Endothelial cell of umbilical vein (primary cell): ENCODE measurements around the gene CFL2. TPM values are rescaled to one million over a fixed set of nuclear protein-coding genes. Genes with fewer than 3 reads are reported as not detected.

Experiments used
- BruUV-seq: library from RNA; stranded (reverse); fragments of 400-500 nt; replicated peaks from 2 replicates; lab custom pipeline; 2021; lab: Mats Ljungman, UMichigan
- CTCF ChIA-PET: fragments of 300-600, 350-600 bp; sonication (Branson Sonifier 250); formaldehyde crosslinking; loops from one replicate; lab custom pipeline; 2021; ENCODE audit warnings: antibody characterized with exemption, inconsistent platforms; lab: Charles Lee
- POLR2A ChIA-PET: fragments of 300-600, 350-600 bp; sonication (Branson Sonifier 250); formaldehyde crosslinking; loops from one replicate; lab custom pipeline; 2021; ENCODE audit warnings: antibody characterized with exemption, inconsistent platforms; lab: Charles Lee
- DNase-seq: peaks from one replicate; pipeline ENCODE4 v3.0.0-alpha.2; 2011; ENCODE audit warnings: low read depth, low spot score
- FAIRE-seq: peaks from 2 replicates; lab custom pipeline; 2011; peaks lifted over from hg19 to GRCh38; lab: Jason Lieb, UNC
- H2AFZ ChIP-seq: 2 replicates; pipeline ENCODE4 v1.6.0; 2012; ENCODE audit warnings: low read depth, low read length, control low read depth, inconsistent platforms
- H3K27ac ChIP-seq: 2 replicates; pipeline ENCODE4 v1.5.1; 2011; ENCODE audit warnings: low read depth, mild to moderate bottlenecking, control low read depth, low read length, moderate library complexity; ENCODE audit not compliant: insufficient read depth
- H3K27me3 ChIP-seq, 2 experiments: 2 replicates each; pipeline versions ENCODE4 v1.6.0 to v1.6.1; 2011; ENCODE audit warnings: low read length in 2 of 2, mixed read lengths in 1 of 2; ENCODE audit not compliant: control insufficient read depth in 2 of 2, insufficient read depth in 2 of 2
- H3K36me3 ChIP-seq, 2 experiments: 2 replicates in 1 of 2; 3 replicates in 1 of 2; pipeline ENCODE4 v1.5.1; 2011; ENCODE audit warnings: low read length in 2 of 2, mild to moderate bottlenecking in 1 of 2, moderate library complexity in 1 of 2; ENCODE audit not compliant: control insufficient read depth in 2 of 2, insufficient read depth in 2 of 2; ENCODE audit errors: extremely low read depth in 1 of 2
- H3K4me1 ChIP-seq: 3 replicates; pipeline ENCODE4 v1.5.1; 2011; ENCODE audit warnings: mild to moderate bottlenecking, low read length; ENCODE audit not compliant: control insufficient read depth, insufficient read depth; ENCODE audit errors: extremely low read depth
- H3K4me2 ChIP-seq: 2 replicates; pipeline ENCODE4 v1.6.1; 2011; ENCODE audit warnings: low read length, control low read depth, mixed read lengths; ENCODE audit not compliant: insufficient read depth
- H3K4me3 ChIP-seq, 3 experiments: fragments of 200-600 bp in 1 of 3; sonication (generic), shearing (Covaris generic) in 1 of 3; replicated peaks in 1 of 3; 2 replicates each; pipeline ENCODE4 v1.5.1; 2011 to 2016; ENCODE audit warnings: control low read depth in 3 of 3, low read length in 3 of 3, mild to moderate bottlenecking in 2 of 3, inconsistent platforms in 1 of 3, low read depth in 1 of 3, moderate library complexity in 1 of 3; ENCODE audit not compliant: insufficient read depth in 1 of 3
- H3K79me2 ChIP-seq: 2 replicates; pipeline ENCODE4 v1.6.0; 2012; ENCODE audit warnings: low read length, inconsistent platforms; ENCODE audit not compliant: control insufficient read depth, insufficient read depth
- H3K9ac ChIP-seq: replicated peaks from 2 replicates; pipeline ENCODE3; 2011; ENCODE audit warnings: low read length, control low read depth; ENCODE audit not compliant: insufficient read depth; ENCODE audit errors: extremely low read depth
- H3K9me1 ChIP-seq: replicated peaks from 3 replicates; pipeline ENCODE4 v1.6.0; 2011; ENCODE audit warnings: mild to moderate bottlenecking, low read length; ENCODE audit not compliant: control insufficient read depth, insufficient read depth; ENCODE audit errors: extremely low read depth
- H3K9me3 ChIP-seq: replicated peaks from 2 replicates; pipeline ENCODE4 v1.5.1; 2012; ENCODE audit warnings: low read length, inconsistent platforms; ENCODE audit not compliant: control insufficient read depth, insufficient read depth
- H4K20me1 ChIP-seq: replicated peaks from 2 replicates; pipeline ENCODE3; 2011; ENCODE audit warnings: mild to moderate bottlenecking, low read length; ENCODE audit not compliant: control insufficient read depth, insufficient read depth; ENCODE audit errors: extremely low read depth
- FOS ChIP-seq: IDR thresholded peaks from 2 replicates; pipeline ENCODE4 v1.6.1; 2011; ENCODE audit warnings: mild to moderate bottlenecking, low read length, moderate library complexity, borderline replicate concordance; ENCODE audit not compliant: insufficient read depth
- GATA2 ChIP-seq: IDR thresholded peaks from 2 replicates; pipeline ENCODE4 v1.7.0; 2011; ENCODE audit warnings: low read depth, mild to moderate bottlenecking, moderate library complexity, mixed read lengths, low read length; ENCODE audit not compliant: insufficient read length, insufficient read depth
- JUN ChIP-seq: IDR thresholded peaks from 2 replicates; pipeline ENCODE4 v1.6.1; 2011; ENCODE audit warnings: borderline replicate concordance, low read depth; ENCODE audit not compliant: insufficient read length, insufficient read depth
- POLR2AphosphoS5 ChIP-seq: IDR thresholded peaks from 2 replicates; pipeline ENCODE4 v1.6.1; 2012; ENCODE audit warnings: low read depth, mild to moderate bottlenecking, control low read depth, low read length, moderate library complexity; ENCODE audit not compliant: insufficient read depth
- dilution Hi-C: fragments of 300-500 bp; cut with MboI; formaldehyde crosslinking; loops from one replicate; pipeline ENCODE4 v1.15.0; 2019; ENCODE audit warnings: low sequenced_read_pairs; ENCODE audit not compliant: extremely low pct_ligation_motif_present
- intact Hi-C: fragments of 100-400 bp; cut with micrococcal nuclease; formaldehyde crosslinking; loops from one replicate; pipeline ENCODE4 v1.10.0; 2022
- polyA plus RNA-seq, 4 experiments: library from polyadenylated mRNA; depleted of rRNA in 3 of 4; stranded (reverse) in 3 of 4; unstranded in 1 of 4; fragments of >200 nt; gene quantifications; 2 replicates each; pipeline versions ENCODE4 v1.2.1 to v1.2.3, GENCODE V29; 2011 to 2012; ENCODE audit warnings: missing spikeins in 1 of 4
- total RNA-seq: library from RNA; stranded (reverse); gene quantifications from 2 replicates; pipeline ENCODE4 v1.2.3, GENCODE V29; 2021
- TF ChIP-seq, protein P1 (sequence below), 2 donors: IDR thresholded peaks; 1 replicate in 1 of 2; 2 replicates in 1 of 2; pipeline ENCODE4 v1.5.1; 2011; ENCODE audit warnings: low read length in 2 of 2, mild to moderate bottlenecking in 2 of 2, moderate library complexity in 2 of 2, control low read depth in 1 of 2, inconsistent platforms in 1 of 2, low read depth in 1 of 2; ENCODE audit not compliant: insufficient read depth in 1 of 2; ENCODE audit errors: extremely low read depth in 1 of 2

The CFL2 gene
- total and polyA plus RNA-seq, 2 donors (not counting 3 experiments of a cell fraction or from before 2014, with no cell fraction given) = 42.8 to 98.1 TPM

DNA sequence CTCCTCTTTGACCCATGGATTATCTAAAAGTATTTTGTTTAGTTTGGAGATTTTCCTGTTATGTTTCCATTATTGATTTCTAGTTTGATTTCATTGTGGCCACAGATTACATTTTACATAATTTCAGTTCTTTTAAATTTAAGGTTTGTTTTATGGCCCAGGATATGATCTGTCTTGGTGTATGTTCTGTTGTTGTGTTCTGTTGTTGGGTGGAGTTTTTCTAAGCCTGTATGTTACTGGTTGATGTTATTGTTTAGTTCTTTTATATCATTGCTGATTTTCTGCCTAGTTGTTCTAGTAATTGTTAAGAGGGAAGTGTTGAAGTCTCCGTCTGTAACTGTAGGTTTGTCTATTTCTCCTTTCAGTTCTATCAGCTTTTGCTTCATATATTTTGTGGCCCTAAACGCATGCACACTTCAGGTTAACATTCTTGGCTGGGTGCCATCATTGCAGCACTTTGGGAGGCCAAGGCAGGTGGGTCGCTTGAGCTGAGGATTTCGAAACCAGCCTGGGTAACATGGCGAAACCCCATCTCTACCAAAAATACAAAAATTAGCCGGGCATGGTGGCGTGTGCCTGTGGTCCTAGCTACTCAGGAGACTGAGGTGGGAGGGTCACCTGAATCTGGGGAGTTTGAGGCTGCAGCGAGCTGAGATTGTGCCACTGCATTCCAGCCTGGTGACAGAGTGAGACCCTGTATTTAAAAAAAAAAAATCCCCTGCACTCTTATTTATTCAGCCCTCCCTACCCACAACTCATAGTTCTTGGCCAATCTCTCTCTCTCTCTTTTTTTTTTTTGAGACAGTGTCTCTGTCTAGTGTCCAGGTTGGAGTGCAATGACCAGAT is 28.1 kb upstream of the CFL2 start:
- ChIA-PET POLR2A (no interaction called here), CTCF (interaction anchor here (0.7 to 1.2 kb wide), 3 partner anchors 9 to 378 kb away, joined by 3 to 7 read pairs (median 4); no protein-coding TSS in a partner anchor)
- no peak for TF ChIP-seq FOS
- no peak for TF ChIP-seq JUN
- TF ChIP-seq POLR2AphosphoS5 = no peak
- TF ChIP-seq, protein P1, sequence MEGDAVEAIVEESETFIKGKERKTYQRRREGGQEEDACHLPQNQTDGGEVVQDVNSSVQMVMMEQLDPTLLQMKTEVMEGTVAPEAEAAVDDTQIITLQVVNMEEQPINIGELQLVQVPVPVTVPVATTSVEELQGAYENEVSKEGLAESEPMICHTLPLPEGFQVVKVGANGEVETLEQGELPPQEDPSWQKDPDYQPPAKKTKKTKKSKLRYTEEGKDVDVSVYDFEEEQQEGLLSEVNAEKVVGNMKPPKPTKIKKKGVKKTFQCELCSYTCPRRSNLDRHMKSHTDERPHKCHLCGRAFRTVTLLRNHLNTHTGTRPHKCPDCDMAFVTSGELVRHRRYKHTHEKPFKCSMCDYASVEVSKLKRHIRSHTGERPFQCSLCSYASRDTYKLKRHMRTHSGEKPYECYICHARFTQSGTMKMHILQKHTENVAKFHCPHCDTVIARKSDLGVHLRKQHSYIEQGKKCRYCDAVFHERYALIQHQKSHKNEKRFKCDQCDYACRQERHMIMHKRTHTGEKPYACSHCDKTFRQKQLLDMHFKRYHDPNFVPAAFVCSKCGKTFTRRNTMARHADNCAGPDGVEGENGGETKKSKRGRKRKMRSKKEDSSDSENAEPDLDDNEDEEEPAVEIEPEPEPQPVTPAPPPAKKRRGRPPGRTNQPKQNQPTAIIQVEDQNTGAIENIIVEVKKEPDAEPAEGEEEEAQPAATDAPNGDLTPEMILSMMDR (IDR thresholded peaks at IDR 0.05; ENCODE audit: extremely low read depth in 1 of 2, insufficient read depth in 1 of 2, low read depth in 1 of 2, low read length in 2 of 2) = no peak
- TF ChIP-seq GATA2 = no peak
- H3K4me2 ChIP-seq = no peak overlapping the region
- DNase-seq (no peak), FAIRE-seq (no peak)
- H3K9me1 ChIP-seq = no peaks in the 10 kb centered on the region
- H3K9ac ChIP-seq = no peak overlapping the region
- H3K9me3 ChIP-seq = no peaks in the 10 kb centered on the region
- H4K20me1 ChIP-seq = no peaks in the 10 kb centered on the region
- no peaks in the 10 kb centered on the region for H3K27me3 ChIP-seq
- no TSS peak for BruUV-seq
- H2AFZ ChIP-seq = no peak overlapping the region
- no peak overlapping the region for H3K4me3 ChIP-seq
- intact Hi-C loops = no loop called here
- H3K27ac ChIP-seq = no peak overlapping the region
- no peaks in the 10 kb centered on the region for H3K79me2 ChIP-seq
- no peaks in the 10 kb centered on the region for H3K4me1 ChIP-seq
- dilution Hi-C loops = no loop called here
- no peaks in the 10 kb centered on the region for H3K36me3 ChIP-seq
